ENCODE data around the gene TRPM2.

DNA sequence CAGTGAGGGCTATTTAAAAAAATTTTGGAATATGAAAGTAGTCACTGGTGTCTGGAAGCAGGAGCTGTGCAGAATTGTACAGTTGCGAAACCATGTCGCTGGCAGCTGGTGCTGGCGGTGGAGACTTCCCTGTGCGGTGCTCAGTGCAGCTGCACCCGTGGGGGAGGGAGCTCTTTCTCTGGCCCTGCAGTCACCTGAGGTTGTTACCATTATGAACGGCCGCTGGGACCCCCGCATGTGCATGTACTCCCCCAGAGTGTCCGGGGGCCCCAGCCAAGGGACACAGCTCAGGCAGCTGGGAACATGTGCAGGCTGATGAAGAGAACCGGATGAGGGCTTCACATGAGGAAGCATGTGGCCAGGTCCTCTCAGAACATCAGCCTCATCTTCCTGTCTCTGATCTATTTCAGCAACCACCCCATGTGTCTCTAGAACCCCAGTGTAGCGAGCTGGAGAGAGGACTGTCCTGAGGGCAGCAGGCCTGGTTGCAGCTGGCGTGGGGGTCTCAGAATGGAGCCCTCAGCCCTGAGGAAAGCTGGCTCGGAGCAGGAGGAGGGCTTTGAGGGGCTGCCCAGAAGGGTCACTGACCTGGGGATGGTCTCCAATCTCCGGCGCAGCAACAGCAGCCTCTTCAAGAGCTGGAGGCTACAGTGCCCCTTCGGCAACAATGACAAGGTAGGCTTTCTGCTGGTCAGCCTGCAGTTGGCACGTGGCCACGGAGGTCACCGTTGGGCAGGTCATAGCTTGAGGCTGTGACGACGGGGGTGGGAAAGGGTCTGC is at the start of gene TRPM2:
- TF ChIP-seq, protein P1, sequence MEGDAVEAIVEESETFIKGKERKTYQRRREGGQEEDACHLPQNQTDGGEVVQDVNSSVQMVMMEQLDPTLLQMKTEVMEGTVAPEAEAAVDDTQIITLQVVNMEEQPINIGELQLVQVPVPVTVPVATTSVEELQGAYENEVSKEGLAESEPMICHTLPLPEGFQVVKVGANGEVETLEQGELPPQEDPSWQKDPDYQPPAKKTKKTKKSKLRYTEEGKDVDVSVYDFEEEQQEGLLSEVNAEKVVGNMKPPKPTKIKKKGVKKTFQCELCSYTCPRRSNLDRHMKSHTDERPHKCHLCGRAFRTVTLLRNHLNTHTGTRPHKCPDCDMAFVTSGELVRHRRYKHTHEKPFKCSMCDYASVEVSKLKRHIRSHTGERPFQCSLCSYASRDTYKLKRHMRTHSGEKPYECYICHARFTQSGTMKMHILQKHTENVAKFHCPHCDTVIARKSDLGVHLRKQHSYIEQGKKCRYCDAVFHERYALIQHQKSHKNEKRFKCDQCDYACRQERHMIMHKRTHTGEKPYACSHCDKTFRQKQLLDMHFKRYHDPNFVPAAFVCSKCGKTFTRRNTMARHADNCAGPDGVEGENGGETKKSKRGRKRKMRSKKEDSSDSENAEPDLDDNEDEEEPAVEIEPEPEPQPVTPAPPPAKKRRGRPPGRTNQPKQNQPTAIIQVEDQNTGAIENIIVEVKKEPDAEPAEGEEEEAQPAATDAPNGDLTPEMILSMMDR (IDR thresholded peaks at IDR 0.05) = no peak
- no peak for TF ChIP-seq POLR2A (IDR thresholded peaks at IDR 0.05)
- no peak for TF ChIP-seq POLR2AphosphoS5 (IDR thresholded peaks at IDR 0.05)

Data from prostate gland (tissue), 2 donors.